Measurements from ENCODE around the gene NCOA3.
A peak's percentile ranks its signal among the peaks of the same experiment; 100 is the strongest.

Gene NCOA3

GRCh38 chr20:47662483-47663353 is 161.0 kb downstream of the NCOA3 start:
- no peak for TF ChIP-seq EZH2phosphoT487 (IDR thresholded peaks at IDR 0.05; ENCODE audit: borderline replicate concordance, low read length)
- TF ChIP-seq CTCF (IDR thresholded peaks at IDR 0.05; ENCODE audit: low read depth, low read length, poor library complexity, severe bottlenecking) = no peak
- Histone ChIP-seq H3K4me1 (ENCODE audit: control insufficient read depth, low read length) (no peaks in the 10 kb centered on the region), H3K9me3 (ENCODE audit: control insufficient read depth, insufficient read depth, low read length) (no peaks in the 10 kb centered on the region), H3K27me3 (ENCODE audit: control insufficient read depth, low read length) (no peaks in the 10 kb centered on the region), H3K79me2 (ENCODE audit: control insufficient read depth, low read length) (no peaks in the 10 kb centered on the region), H3K4me2 (ENCODE audit: low read length) (no peak overlapping the region), H3K27ac (ENCODE audit: low read depth, low read length) (no peak overlapping the region), H3K9me2 (replicated peaks; ENCODE audit: control insufficient read depth, low read length) (no peaks in the 10 kb centered on the region), H3F3A (ENCODE audit: control insufficient read depth, insufficient read depth) (peaks cover 57% of the 10 kb centered on the region), H4K20me1 (ENCODE audit: control insufficient read depth, insufficient read depth, low read depth, low read length) (peaks cover 14% of the 10 kb centered on the region), H3K36me3 (ENCODE audit: control insufficient read depth, low read length) (peaks cover 66% of the 10 kb centered on the region), H3K4me3 (ENCODE audit: low read length) (no peak overlapping the region)

GRCh38 chr20:47663354-47664067 is 161.8 kb downstream of the NCOA3 start:
- Histone ChIP-seq H3K4me3 (ENCODE audit: low read length) (no peak overlapping the region), H3K4me1 (ENCODE audit: control insufficient read depth, low read length) (peaks cover 3% of the 10 kb centered on the region; the same call in 1 of the 2 replicates), H3K9me2 (replicated peaks; ENCODE audit: control insufficient read depth, low read length) (no peaks in the 10 kb centered on the region), H3K36me3 (ENCODE audit: control insufficient read depth, low read length) (peaks cover 58% of the 10 kb centered on the region), H3K9me3 (ENCODE audit: control insufficient read depth, insufficient read depth, low read length) (no peaks in the 10 kb centered on the region), H3F3A (ENCODE audit: control insufficient read depth, insufficient read depth) (peaks cover 50% of the 10 kb centered on the region), H3K79me2 (ENCODE audit: control insufficient read depth, low read length) (no peaks in the 10 kb centered on the region), H3K27ac (ENCODE audit: low read depth, low read length) (no peak overlapping the region), H3K4me2 (ENCODE audit: low read length) (no peak overlapping the region), H3K27me3 (ENCODE audit: control insufficient read depth, low read length) (no peaks in the 10 kb centered on the region), H4K20me1 (ENCODE audit: control insufficient read depth, insufficient read depth, low read depth, low read length) (peaks cover 13% of the 10 kb centered on the region)
- TF ChIP-seq CTCF (IDR thresholded peaks at IDR 0.05; ENCODE audit: low read depth, low read length, poor library complexity, severe bottlenecking) (peak; percentile 99), EZH2phosphoT487 (IDR thresholded peaks at IDR 0.05; ENCODE audit: borderline replicate concordance, low read length) (no peak)

- H4K20me1 ChIP-seq (ENCODE audit: control insufficient read depth, insufficient read depth, low read depth, low read length) = peaks cover 10% of the 10 kb centered on the region
- TF ChIP-seq EZH2phosphoT487 (IDR thresholded peaks at IDR 0.05; ENCODE audit: borderline replicate concordance, low read length) (no peak), CTCF (IDR thresholded peaks at IDR 0.05; ENCODE audit: low read depth, low read length, poor library complexity, severe bottlenecking) (no peak)
- H3K4me1 ChIP-seq (ENCODE audit: control insufficient read depth, low read length) = peaks cover 3% of the 10 kb centered on the region; the same call in 1 of the 2 replicates
- no peak overlapping the region for H3K27ac ChIP-seq (ENCODE audit: low read depth, low read length)
- no peaks in the 10 kb centered on the region for H3K9me2 ChIP-seq (replicated peaks; ENCODE audit: control insufficient read depth, low read length)
- H3K9me3 ChIP-seq (ENCODE audit: control insufficient read depth, insufficient read depth, low read length) = no peaks in the 10 kb centered on the region
- H3F3A ChIP-seq (ENCODE audit: control insufficient read depth, insufficient read depth) = peaks cover 45% of the 10 kb centered on the region
- no peak overlapping the region for H3K4me2 ChIP-seq (ENCODE audit: low read length)
- no peak overlapping the region for H3K4me3 ChIP-seq (ENCODE audit: low read length)
- no peaks in the 10 kb centered on the region for H3K27me3 ChIP-seq (ENCODE audit: control insufficient read depth, low read length)
- peaks cover 53% of the 10 kb centered on the region for H3K36me3 ChIP-seq (ENCODE audit: control insufficient read depth, low read length)
- H3K79me2 ChIP-seq (ENCODE audit: control insufficient read depth, low read length) = no peaks in the 10 kb centered on the region
Measured at GRCh38 chr20:47664068-47664437, 162.4 kb downstream of the NCOA3 start.
